Measurements from ENCODE around the gene SCG5.
"Not testable (repeated sequence)": the region's sequence is repeated elsewhere in the genome, so short reads cannot be mapped to it uniquely, and the experiment has no call there.

Gene SCG5

GRCh38 chr15:32641517-32642059, at the start of gene SCG5:
TSS of gene SCG5 (plus strand) at chr15:32641710. CDS start at chr15:32643593, 1,883 bp downstream.
- DNase-seq, result no peak

DNA sequence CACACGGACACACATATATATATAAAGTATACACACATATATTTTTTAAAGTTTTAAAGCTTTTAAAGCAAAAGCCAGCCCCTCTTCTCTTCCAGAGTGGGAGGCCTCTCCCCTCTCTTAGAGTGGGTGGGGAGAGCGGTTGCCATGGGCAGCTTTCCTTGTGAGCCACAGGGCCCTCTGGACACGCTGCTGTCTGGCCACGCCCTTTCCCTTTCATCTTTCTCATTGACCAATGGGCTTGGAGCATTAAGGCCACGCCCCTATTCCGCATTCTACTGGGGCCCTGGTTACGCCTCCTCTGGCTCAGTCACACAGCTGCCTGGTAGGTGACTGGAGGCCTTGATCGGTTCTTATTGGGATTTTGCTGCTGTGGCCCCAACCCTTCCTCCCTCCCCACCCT, 48.4 kb upstream of the SCG5 start, which contains the start of gene GOLGA8N:
Gene GOLGA8N (plus strand): TSS at position 306 of the 400 bp plus-strand sequence.
- not testable (repeated sequence) for DNase-seq

DNA sequence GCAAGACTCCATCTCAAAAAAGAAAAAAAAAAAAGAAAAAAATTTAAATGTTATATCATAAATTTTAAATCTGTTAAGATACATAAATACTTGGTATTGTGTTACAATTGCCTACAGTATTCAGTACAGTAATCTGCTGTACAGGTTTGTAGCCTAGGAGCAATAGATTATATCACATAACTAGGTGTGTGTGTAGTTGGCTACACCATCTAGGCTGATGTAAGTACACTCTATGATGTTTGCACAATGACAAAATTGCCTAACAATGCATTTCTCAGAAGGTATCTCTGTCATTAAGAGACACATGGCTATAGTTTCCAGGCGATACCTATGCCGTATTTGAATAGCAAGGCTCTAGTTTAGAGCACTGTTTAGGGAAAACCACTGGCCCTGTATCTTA, 32.0 kb upstream of the SCG5 start:
- not testable (repeated sequence) for DNase-seq

GRCh38 chr15:32610719-32611118, 30.8 kb upstream of the SCG5 start:
- not testable (repeated sequence) for DNase-seq

DNA sequence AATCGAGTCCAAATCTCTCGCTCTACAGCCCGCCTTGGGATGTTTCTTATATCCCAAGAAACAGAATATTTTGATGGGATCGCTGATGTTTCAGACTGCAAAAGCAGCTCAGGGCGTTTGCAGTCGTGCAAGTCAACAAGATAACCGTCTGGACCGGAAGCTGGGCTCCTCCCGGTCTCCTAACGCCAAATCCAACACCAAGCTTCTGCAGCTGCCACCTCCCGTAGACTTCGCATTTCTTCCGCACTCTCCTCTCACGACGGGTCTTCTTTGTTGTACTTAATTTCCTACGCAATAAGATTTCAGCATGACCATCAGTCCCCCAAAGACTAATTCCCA, 26.8 kb upstream of the SCG5 start:
- not testable (repeated sequence) for DNase-seq

- peak; percentile 71 for DNase-seq
Observed at GRCh38 chr15:32615051-32615870, 26.2 kb upstream of the SCG5 start, which contains the start of gene ARHGAP11A. TSS of gene ARHGAP11A (plus strand) at chr15:32615504. CDS start at chr15:32616212, 708 bp downstream.

DNA sequence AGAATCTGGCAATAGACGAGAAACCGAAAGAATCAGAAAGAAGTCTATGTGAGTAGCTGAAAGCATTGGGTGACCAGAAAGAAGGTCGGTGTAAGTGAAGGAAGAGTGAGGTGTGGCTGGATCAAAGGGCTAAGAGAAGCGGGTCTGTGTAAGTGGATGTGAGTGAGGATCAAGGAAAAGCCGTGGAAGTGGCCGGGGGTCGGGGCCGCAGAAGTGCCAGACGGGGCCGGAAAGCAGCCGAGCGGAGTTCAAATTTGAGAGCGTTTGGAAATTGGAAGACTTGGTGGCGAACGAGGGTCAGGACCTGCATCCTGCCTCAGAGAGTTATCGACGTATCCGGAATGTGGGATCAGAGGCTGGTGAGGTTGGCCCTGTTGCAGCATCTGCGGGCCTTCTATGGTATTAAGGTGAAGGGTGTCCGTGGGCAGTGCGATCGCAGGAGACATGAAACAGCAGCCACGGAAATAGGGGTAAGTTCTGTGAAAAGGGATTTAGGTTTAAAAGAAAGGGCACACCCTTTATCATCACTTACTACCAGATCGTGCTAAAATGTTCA, 25.6 kb upstream of the SCG5 start:
- DNase-seq, result not testable (repeated sequence)

DNA sequence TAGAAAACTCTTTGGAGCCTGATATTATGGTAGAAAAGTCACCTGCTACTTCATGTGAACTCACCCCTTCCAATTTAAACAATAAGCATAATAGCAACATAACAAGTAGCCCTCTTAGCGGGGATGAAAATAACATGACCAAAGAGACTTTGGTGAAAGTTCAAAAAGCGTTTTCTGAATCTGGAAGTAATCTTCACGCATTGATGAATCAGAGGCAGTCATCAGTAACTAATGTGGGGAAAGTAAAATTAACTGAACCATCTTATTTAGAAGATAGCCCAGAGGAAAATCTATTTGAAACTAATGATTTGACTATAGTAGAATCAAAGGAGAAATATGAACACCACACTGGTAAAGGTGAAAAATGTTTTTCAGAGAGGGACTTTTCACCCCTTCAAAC, 5.1 kb upstream of the SCG5 start:
- no peak for DNase-seq

DNA sequence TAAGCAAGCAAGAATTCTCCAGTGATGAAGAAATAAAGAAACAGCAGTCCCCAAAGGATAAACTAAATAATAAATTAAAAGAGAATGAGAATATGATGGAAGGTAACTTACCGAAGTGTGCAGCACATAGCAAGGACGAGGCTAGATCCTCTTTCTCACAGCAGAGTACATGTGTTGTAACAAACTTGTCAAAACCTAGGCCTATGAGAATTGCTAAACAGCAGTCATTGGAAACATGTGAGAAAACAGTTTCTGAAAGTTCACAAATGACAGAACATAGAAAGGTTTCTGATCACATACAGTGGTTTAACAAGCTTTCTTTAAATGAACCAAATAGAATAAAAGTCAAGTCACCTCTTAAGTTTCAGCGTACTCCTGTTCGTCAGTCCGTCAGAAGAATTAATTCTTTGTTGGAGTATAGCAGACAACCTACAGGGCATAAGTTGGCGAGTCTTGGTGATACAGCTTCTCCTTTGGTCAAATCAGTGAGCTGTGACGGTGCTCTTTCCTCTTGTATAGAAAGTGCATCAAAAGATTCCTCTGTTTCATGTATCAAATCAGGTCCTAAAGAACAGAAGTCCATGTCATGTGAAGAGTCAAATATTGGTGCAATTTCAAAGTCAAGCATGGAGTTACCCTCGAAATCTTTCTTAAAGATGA, 4.5 kb upstream of the SCG5 start:
- DNase-seq, result no peak

DNA sequence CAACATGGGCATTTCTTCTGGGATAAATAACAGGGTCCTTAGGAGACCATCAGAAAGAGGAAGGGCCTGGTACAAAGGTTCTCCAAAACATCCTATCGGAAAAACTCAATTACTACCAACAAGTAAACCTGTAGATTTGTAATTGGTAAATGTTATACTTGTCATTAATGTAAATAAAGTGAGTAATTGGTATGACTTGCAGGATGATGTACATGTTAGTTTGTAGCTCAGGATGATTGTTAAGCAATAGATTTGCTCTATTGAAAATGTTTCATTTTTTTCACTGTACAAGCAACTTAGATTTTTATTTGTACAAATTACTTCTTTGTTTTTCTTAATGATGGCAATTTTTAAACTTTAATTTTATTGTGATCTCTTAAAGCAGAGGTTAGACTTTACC, 3.8 kb upstream of the SCG5 start:
- no peak for DNase-seq

DNA sequence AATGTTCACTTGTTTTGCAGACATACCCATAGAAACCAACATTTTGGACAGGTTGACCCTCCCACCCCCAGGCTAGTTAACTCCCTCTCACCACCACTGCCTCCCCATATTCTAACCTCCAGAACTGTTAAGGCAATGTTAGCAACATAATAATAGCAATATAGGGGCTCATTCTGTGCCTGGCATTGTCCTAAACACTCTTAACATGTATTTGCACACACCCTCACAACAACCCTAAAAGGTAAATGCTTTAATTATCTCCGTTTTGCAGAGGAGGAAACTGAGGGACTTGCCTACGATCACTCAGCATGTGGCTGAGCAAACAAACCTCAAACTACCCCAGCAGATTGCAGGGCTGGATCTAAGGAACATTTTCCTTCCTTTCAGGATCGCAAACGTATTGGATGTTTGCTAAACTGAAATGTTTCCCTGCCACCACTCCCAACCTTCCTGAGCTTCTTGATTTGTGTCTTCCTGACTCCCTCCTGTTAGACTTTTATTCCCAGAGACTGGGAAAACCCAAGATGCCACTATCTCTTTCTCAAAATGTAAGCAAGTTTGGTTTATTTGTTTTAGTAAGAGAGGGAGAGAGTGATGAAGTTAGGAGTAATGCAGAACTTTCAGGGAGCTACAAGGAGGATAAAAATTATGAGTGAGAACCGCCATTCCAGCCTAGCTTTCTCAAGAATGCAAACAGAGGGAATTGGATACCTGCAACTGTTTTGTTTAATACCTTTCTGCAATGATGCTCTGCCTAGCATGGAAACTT, 1.3 kb downstream of the SCG5 start:
- no peak for DNase-seq

DNA sequence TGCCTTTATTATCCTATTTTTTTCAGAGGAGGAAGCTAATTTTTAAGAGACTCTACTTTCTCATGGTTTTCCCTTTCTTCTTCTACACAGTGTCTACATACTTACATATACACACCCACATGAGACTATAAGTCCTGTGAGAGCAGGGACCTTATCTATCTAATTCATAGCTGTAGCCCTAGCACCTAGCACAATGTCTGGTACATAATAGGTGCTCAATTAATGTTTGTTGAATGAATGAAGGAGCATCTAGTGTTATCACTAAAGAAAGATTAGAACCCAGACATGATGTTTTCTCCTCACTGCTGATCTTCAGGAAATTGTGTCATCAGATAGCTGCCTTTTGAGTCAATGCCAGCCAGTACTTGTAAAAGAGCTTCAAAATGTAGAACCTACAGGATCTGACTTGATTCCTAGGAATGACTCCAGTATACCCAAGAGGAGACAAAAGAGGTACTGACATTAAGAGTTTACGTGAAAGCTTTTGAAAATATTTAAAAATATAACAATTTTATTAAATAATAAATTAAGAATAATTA, 2.5 kb downstream of the SCG5 start:
- no peak for DNase-seq

GRCh38 chr15:32646291-32646690, 4.8 kb downstream of the SCG5 start:
- no peak for DNase-seq

DNA sequence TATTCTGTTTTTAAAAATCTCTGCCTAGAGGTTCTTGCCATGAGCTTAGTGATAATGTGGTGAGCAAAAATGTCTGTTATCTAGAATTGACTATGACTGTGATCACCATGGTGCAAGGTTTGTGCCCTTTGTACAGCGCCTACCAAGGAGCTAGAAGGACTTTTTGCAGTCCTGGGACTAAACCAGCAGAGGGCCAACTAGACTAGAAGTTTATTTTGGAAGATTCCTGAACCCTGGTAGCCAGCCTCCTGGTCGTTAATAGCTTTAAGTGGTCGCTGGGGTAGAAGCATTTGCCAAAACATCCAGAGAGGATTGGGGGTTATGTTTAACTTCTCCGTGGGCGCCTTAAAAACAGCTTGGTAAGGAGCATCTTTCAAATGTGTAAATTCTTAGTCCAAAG, 7.8 kb downstream of the SCG5 start:
- no peak for DNase-seq

DNA sequence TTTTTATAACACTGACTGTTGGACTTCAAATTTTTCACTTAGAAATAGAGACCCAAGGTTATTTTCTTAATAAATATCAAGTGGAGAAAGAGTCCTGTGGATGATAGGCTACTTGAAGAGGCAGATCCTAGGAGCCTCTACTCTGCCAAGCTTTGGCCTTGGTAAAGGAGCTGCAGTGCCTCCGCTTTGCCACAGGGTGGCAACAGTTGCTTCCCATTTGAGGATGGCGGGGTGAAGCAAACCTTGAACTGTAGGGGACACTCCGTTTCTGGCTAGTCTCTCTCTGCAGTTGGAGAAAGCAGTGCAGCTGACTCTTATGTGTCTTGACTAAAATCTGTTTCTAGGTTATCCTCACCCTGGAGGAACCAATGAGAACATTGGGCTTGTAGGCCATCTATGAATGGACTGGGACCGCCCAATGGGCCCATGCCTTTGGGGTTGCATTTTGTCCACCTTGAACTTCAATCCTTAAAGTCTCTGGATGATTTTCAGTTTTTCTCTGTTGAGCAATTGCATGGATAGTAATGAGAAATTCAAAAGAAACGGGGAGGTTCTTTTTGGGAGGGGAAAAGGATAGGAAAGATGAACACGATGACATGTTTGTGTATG, 9.8 kb downstream of the SCG5 start:
- peak; percentile 17 for DNase-seq

DNA sequence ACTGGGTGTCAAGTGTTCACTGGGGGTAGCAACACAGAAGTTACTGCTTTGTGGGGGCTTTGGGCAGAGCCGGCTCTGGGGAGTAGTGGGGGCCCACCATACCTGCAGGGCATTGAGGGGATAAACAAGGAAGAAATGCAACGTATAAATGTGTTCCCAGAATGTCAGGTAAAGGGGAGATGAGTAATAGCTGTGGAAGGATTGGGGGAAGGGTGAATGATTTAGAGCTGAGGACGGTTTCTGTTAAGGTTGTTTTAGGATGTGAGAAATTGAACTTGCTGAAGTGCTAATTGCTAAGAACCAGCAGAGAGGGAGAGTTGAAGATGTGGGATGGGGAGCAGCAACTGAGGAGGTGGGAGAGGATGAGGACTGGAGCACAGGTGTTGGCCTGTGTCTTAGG, 10.7 kb downstream of the SCG5 start:
- no peak for DNase-seq

- DNase-seq, result no peak
Observed at GRCh38 chr15:32656091-32656490, 14.6 kb downstream of the SCG5 start.

DNA sequence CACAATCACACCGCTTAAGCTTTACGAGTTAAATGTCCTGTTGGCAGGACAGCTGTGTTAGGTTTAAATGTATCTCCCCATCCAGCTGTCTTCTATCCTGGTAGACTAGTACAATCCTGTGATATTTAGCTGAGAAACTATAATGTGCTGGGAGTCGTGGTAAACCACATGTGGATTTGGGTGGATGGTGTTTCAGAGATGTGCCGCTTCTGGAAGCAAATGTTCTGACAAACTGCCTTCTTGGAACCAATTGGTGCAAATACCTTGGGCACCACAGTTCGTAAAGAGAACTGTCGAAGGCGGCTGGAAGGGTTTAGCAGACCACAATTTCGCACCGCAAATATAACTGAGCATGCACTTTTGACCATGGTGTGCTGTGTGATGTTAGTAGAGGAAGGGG, 15.0 kb downstream of the SCG5 start:
- DNase-seq, result no peak

DNA sequence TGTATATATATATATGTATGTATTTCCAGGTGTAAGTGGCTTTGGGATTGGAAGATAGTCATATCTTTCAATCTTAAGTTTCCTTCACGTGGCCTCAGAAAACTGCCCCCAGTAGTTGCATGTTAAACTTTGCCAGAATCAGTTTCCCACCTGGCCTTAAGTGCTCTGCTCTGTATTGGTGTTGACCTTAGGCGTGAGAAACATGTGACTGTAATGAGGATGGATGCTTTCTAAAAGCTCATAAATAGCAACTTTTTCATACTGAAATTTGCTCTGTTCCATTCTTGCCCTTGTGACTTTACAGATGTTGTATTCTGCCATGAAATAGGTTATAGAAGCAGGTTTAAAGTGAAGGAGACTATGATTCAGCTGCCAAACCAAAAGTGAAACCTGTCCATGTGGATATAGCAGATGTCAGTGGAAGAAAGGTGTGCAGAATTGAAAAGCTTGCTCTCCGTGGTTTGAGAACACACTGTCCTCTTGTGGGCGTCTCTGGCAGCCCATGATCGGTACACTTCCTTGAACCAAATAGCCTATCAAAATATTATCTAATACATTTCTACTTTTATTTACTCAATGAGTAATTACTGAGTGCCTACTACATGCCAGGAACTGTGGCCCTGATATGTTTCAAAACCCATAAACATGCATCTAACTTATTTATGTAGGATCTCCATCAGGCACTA, 15.8 kb downstream of the SCG5 start:
- no peak for DNase-seq

DNA sequence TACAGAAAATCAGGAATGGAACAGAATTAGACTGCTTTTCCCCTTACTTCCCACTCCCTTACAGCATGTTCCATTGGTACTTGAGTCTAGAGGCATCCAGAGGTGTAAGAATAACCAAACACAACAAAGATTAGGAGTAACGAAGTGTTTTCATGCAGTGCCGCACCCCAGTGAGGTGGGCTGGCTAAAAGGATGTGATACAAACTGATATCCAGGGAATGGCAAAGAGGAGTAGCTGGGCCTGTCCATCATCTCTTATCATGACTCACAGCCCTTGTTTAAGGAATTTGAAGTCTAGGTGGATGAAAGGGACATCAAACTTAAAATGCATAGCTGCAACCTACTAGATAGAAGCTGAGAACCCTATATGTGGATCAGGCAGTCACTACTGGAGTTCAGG, 16.4 kb downstream of the SCG5 start:
- no peak for DNase-seq

DNA sequence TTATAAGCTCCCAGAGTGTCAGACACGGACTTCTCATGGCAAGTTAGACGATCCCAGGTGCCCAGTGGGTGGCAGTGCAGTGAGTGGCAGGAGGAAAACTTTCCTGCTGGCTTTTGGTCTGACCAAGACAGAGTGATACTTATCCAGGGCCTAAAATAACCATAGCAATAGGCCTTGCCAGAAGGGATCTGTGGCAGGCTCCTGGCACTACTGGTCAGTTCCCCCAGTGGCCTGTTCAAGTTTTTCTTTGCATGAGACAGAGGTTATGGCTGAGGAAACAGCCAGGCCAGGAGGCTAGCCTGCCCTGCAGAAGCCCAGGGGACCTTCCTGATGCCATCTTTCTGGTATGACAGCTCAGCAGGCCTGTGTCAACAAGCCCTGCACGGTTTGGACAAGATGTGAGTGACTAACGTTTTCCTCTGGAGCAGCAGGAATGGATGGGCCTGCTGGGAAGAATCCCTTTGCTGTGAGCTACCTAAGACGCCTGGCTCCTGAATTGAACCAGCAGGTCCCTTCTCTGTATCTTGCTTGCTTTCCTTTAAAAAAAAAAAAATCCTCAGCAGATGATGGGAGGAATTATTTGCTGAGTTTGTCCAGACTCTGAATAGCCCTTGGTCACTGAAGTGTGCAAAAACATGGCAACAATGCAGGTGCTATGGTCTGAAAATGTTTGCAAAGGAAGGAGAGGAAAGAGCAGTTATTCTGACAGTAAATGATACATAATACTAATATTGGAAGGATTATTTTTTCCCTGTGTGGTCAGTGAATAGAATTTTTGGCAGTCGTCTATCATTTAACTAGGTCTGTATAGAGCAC, 18.0 kb downstream of the SCG5 start:
- no peak for DNase-seq
